Measurements from ENCODE around the gene AKT3. TPM values are rescaled to one million over a fixed set of nuclear protein-coding genes. Genes with fewer than 3 reads are reported as not detected.

Gene AKT3
- total and polyA plus RNA-seq, 2 of the 8 experiments (the other 6 are each of a cell fraction or from before 2014, with no cell fraction given) = 6.0 to 36.4 TPM

DNA sequence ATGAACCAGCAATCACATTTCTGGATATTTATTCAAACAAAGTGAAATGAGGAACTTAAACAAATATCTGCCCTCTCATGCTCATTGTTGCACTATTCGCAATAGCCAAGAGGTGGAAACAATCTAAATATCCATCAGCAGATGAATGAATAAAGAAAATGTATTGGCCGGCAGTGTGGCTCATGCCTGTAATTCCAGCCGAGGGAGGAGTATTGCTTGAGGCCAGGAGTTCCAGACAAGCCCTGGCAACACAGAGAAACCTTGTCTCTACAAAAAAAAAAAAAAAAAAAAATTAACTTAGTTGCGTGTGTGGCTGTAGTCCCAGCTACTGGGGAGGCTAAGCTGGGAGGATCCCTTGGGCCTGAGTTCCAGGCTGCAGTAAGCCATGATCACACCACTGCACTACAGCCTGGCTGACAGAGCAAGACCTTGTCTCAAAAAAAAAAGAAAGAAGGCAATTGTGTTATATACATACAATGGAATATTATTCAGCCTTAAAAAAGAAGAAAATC is 191.4 kb downstream of the AKT3 start:
- Histone ChIP-seq H2AFZ (ENCODE audit: low read length) (no peak overlapping the region), H3K23ac (ENCODE audit: insufficient read length) (no peak overlapping the region), H3K4me3 (ENCODE audit: extremely low read depth in 1 of 4, insufficient read depth in 2 of 4, low read depth in 3 of 4, low read length in 4 of 4) (no peak overlapping the region), H4K91ac (replicated peaks; ENCODE audit: insufficient read length, low read length) (no peak overlapping the region), H4K5ac (ENCODE audit: insufficient read length, low read depth, low read length) (no peak overlapping the region), H4K8ac (ENCODE audit: extremely low read depth, insufficient read depth, low read length) (no peak overlapping the region), H3K4ac (replicated peaks; ENCODE audit: insufficient read length, low read depth, low read length) (no peak overlapping the region), H3K9me3 (ENCODE audit: insufficient read depth in 2 of 2, low read depth in 1 of 2, low read length in 1 of 2) (no peaks in the 10 kb centered on the region), H3K79me1 (ENCODE audit: low read depth, low read length) (no peaks in the 10 kb centered on the region), H3K56ac (replicated peaks; ENCODE audit: insufficient read length, low read depth, low read length) (no peak overlapping the region), H2BK120ac (replicated peaks; ENCODE audit: low read depth, low read length) (no peak overlapping the region), H3K36me3 (ENCODE audit: control insufficient read depth in 2 of 4, insufficient read depth in 4 of 4, low read length in 3 of 4) (no peaks in the 10 kb centered on the region), H3K79me2 (ENCODE audit: control insufficient read depth in 1 of 2, insufficient read depth in 2 of 2, low read length in 2 of 2) (no peaks in the 10 kb centered on the region), H2BK20ac (ENCODE audit: low read length) (no peak overlapping the region), H4K20me1 (replicated peaks in 1 of 2; ENCODE audit: control insufficient read depth in 1 of 2, insufficient read depth in 2 of 2, low read length in 2 of 2) (no peaks in the 10 kb centered on the region), H3K4me2 (ENCODE audit: insufficient read depth in 1 of 2, low read depth in 2 of 2, low read length in 2 of 2) (no peak overlapping the region), H2BK12ac (ENCODE audit: low read depth, low read length) (no peak overlapping the region), H2AK5ac (ENCODE audit: low read depth, low read length) (no peak overlapping the region), H2BK15ac (ENCODE audit: low read length) (no peak overlapping the region), H3K4me1 (replicated peaks in 1 of 4; ENCODE audit: control insufficient read depth in 3 of 4, insufficient read depth in 4 of 4, low read length in 3 of 4) (no peaks in the 10 kb centered on the region), H3K23me2 (ENCODE audit: low read depth, low read length) (no peaks in the 10 kb centered on the region), H2BK5ac (ENCODE audit: low read depth, low read length) (no peak overlapping the region), H3K27me3 (replicated peaks in 1 of 4; ENCODE audit: control insufficient read depth in 3 of 4, extremely low read depth in 1 of 4, insufficient read depth in 3 of 4, low read length in 3 of 4) (no peaks in the 10 kb centered on the region), H3K9ac (replicated peaks in 1 of 4; ENCODE audit: extremely low read depth in 1 of 4, low read depth in 3 of 4, low read length in 3 of 4) (no peak overlapping the region), H3K14ac (ENCODE audit: insufficient read length) (no peak overlapping the region), H3K18ac (ENCODE audit: extremely low read depth, low read length) (no peak overlapping the region; the same call in 1 of the 2 replicates), H3K27ac (ENCODE audit: low read depth, low read length) (no peak overlapping the region)
- FAIRE-seq (no peak), DNase-seq (ENCODE audit: low read depth in 1 of 2, low spot score in 2 of 2) (no peak)
- ChIA-PET POLR2A (ENCODE audit: partially characterized antibody) (interaction anchor here (0.9 kb wide), 1 partner anchor 26 kb away, joined by 3 read pairs; no protein-coding TSS in a partner anchor), CTCF (ENCODE audit: partially characterized antibody) (interaction anchor here (0.7 to 0.8 kb wide), 2 partner anchors 288 to 1631 kb away, joined by 3 read pairs; no protein-coding TSS in a partner anchor)
- 94% methylated on average over 4 of the region's 4 CpGs; no CpG with 5 or more reads in 1 of the 2 experiments for WGBS, 2 experiments (ENCODE audit: extremely low coverage in 1 of 2, insufficient coverage in 1 of 2, insufficient read length in 1 of 2, insufficient replicate concordance in 2 of 2, low coverage in 1 of 2, low lambda C conversion rate in 2 of 2, missing lambda C conversion rate in 1 of 2)
- no peak for TF ChIP-seq GTF2F1 (IDR thresholded peaks at IDR 0.05; ENCODE audit: borderline replicate concordance, low read depth, low read length)
- TF ChIP-seq RXRA (IDR thresholded peaks at IDR 0.05; ENCODE audit: insufficient read depth, low read depth, low read length) = no peak
- no peak for TF ChIP-seq TCF12 (IDR thresholded peaks at IDR 0.05; ENCODE audit: low read depth, low read length)
- TF ChIP-seq TAF7 (optimal IDR thresholded peaks at IDR 0.05; ENCODE audit: borderline replicate concordance, low read depth, low read length) = no peak
- no peak for TF ChIP-seq RAD21 (IDR thresholded peaks at IDR 0.05 in 1 of 2, conservative IDR thresholded peaks at IDR 0.05 in 1 of 2; ENCODE audit: low read depth in 2 of 2, low read length in 2 of 2)
- no peak for TF ChIP-seq SP2 (IDR thresholded peaks at IDR 0.05; ENCODE audit: low read length)
- no peak for TF ChIP-seq SP4 (IDR thresholded peaks at IDR 0.05; ENCODE audit: low read length)
- TF ChIP-seq, protein P1, sequence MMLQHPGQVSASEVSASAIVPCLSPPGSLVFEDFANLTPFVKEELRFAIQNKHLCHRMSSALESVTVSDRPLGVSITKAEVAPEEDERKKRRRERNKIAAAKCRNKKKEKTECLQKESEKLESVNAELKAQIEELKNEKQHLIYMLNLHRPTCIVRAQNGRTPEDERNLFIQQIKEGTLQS (IDR thresholded peaks at IDR 0.05; ENCODE audit: insufficient read depth, low read depth, low read length) = no peak
- TF ChIP-seq SUZ12 (IDR thresholded peaks at IDR 0.05; ENCODE audit: low read length) = no peak
- TF ChIP-seq, protein P2, sequence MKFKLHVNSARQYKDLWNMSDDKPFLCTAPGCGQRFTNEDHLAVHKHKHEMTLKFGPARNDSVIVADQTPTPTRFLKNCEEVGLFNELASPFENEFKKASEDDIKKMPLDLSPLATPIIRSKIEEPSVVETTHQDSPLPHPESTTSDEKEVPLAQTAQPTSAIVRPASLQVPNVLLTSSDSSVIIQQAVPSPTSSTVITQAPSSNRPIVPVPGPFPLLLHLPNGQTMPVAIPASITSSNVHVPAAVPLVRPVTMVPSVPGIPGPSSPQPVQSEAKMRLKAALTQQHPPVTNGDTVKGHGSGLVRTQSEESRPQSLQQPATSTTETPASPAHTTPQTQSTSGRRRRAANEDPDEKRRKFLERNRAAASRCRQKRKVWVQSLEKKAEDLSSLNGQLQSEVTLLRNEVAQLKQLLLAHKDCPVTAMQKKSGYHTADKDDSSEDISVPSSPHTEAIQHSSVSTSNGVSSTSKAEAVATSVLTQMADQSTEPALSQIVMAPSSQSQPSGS (IDR thresholded peaks at IDR 0.05; ENCODE audit: low read length) = no peak
- no peak for TF ChIP-seq JUN (IDR thresholded peaks at IDR 0.05; ENCODE audit: low read depth, low read length)

All from H1 (cell line).